K562 (cell line): ENCODE data around the gene PPP1R15A. TPM values are rescaled to one million over a fixed set of nuclear protein-coding genes. Genes with fewer than 3 reads are reported as not detected.

Experiments
- ATAC-seq: fragments of 200-7000 bp; cut with Tn5 transposase; 3 replicates; pipeline ENCODE4 v1.9.1; 2020; ENCODE audit warnings: moderate library complexity
- BruUV-seq: library from RNA; stranded (reverse); fragments of 400-500 nt; replicated peaks from 2 replicates; lab custom pipeline; 2021; lab: Mats Ljungman, UMichigan
- CTCF ChIA-PET: fragments of 300-600 bp; formaldehyde crosslinking; extraction: SDS; loops from one replicate; lab custom pipeline; 2021; ENCODE audit warnings: low intra/inter-chr PET ratio; lab: Yijun Ruan, JAX
- POLR2A ChIA-PET: fragments of 300-600, 350-650 bp; sonication (Branson Sonifier 250); formaldehyde crosslinking; extraction: SDS; loops from one replicate; lab custom pipeline; 2021; ENCODE audit warnings: antibody characterized with exemption, inconsistent platforms; lab: Yijun Ruan, JAX
- DNase-seq, 4 experiments: peaks; one replicate each; pipeline versions ENCODE4 v3.0.0 to v3.0.0-alpha.2; 2011 to 2018; ENCODE audit warnings: low spot score in 3 of 4, mixed read lengths in 3 of 4; ENCODE audit errors: extremely low read depth in 1 of 4
- FAIRE-seq: peaks from 2 replicates; lab custom pipeline; 2011; peaks lifted over from hg19 to GRCh38; lab: Jason Lieb, UNC
- H2AFZ ChIP-seq: 2 replicates; pipeline ENCODE4 v1.6.0; 2011; ENCODE audit warnings: low read depth, low read length, control low read depth, inconsistent platforms
- H3K27ac ChIP-seq: fragments of 200-600 bp; 3 replicates; pipeline ENCODE4 v1.8.0; 2011; ENCODE audit warnings: low read depth, mild to moderate bottlenecking, control low read depth, inconsistent platforms, low read length, moderate library complexity, mixed read lengths; ENCODE audit errors: extremely low read depth
- H3K27me3 ChIP-seq, 2 experiments: fragments of 300-600 bp in 1 of 2; 2 replicates in 1 of 2; 3 replicates in 1 of 2; pipeline versions ENCODE4 v1.6.0 to v1.8.0; 2011; ENCODE audit warnings: inconsistent platforms in 2 of 2, low read length in 2 of 2, mild to moderate bottlenecking in 1 of 2, mixed read lengths in 1 of 2, moderate library complexity in 1 of 2; ENCODE audit not compliant: control insufficient read depth in 2 of 2, insufficient read depth in 2 of 2
- H3K36me3 ChIP-seq: fragments of 300-600 bp; 3 replicates; pipeline ENCODE4 v1.8.0; 2011; ENCODE audit warnings: mild to moderate bottlenecking, low read length, inconsistent platforms; ENCODE audit not compliant: control insufficient read depth, insufficient read depth
- H3K4me1 ChIP-seq, 2 experiments: fragments of 200-600 bp in 1 of 2; replicated peaks in 1 of 2; 2 replicates in 1 of 2; 3 replicates in 1 of 2; pipeline versions ENCODE4 v1.5.1 to v1.8.0; 2011; ENCODE audit warnings: inconsistent platforms in 2 of 2, low read length in 2 of 2, mild to moderate bottlenecking in 1 of 2, mixed read lengths in 1 of 2, moderate library complexity in 1 of 2; ENCODE audit not compliant: control insufficient read depth in 2 of 2, insufficient read depth in 2 of 2
- H3K4me2 ChIP-seq: 2 replicates; pipeline ENCODE4 v1.6.1; 2011; ENCODE audit warnings: low read length, control low read depth, inconsistent platforms, mixed read lengths; ENCODE audit not compliant: insufficient read depth
- H3K4me3 ChIP-seq: fragments of 200-600 bp; sonication (generic), shearing (Covaris generic); 2 replicates; pipeline ENCODE4 v1.5.1; 2016; ENCODE audit warnings: control low read depth, inconsistent platforms
- H3K79me2 ChIP-seq: fragments of 200-600 bp; 3 replicates; pipeline ENCODE4 v1.8.0; 2011; ENCODE audit warnings: low read length, inconsistent platforms; ENCODE audit not compliant: control insufficient read depth, insufficient read depth
- H3K9ac ChIP-seq, 2 experiments: 2 replicates each; pipeline versions ENCODE4 v1.6.0 to v1.6.1; 2011; ENCODE audit warnings: low read depth in 2 of 2, low read length in 2 of 2, control low read depth in 1 of 2, inconsistent platforms in 1 of 2, mild to moderate bottlenecking in 1 of 2, mixed read lengths in 1 of 2; ENCODE audit not compliant: insufficient read depth in 1 of 2
- H3K9me1 ChIP-seq: one replicate; pipeline ENCODE4 v1.6.0; 2011; ENCODE audit warnings: inconsistent platforms, mild to moderate bottlenecking, low read length, moderate library complexity; ENCODE audit not compliant: control insufficient read depth, insufficient read depth
- H3K9me3 ChIP-seq: replicated peaks from 2 replicates; pipeline ENCODE4 v1.5.1; 2011; ENCODE audit warnings: low read depth, low read length, inconsistent platforms; ENCODE audit not compliant: control insufficient read depth, insufficient read depth
- H4K20me1 ChIP-seq: replicated peaks from 2 replicates; pipeline ENCODE4 v1.6.1; 2011; ENCODE audit warnings: low read length, inconsistent platforms, mixed read lengths; ENCODE audit not compliant: control insufficient read depth, insufficient read depth
- ETV5 ChIP-seq: sonication (generic); formaldehyde crosslinking; IDR thresholded peaks from 2 replicates; pipeline ENCODE4 v1.4.0; 2020; ENCODE audit warnings: low read depth, mild to moderate bottlenecking, missing genetic modification reagents
- ZBTB33 ChIP-seq: sonication (generic); formaldehyde crosslinking; IDR thresholded peaks from 2 replicates; pipeline ENCODE4 v1.8.1; 2023; ENCODE audit warnings: mild to moderate bottlenecking, missing genetic modification reagents
- ZBTB7A ChIP-seq: IDR thresholded peaks from 2 replicates; pipeline ENCODE4 v1.6.1; 2011; ENCODE audit warnings: low read depth, mild to moderate bottlenecking, low read length, moderate library complexity, borderline replicate concordance; ENCODE audit not compliant: control insufficient read depth
- ZNF224 ChIP-seq: sonication (generic); formaldehyde crosslinking; IDR thresholded peaks from 2 replicates; pipeline ENCODE4 v1.8.0; 2022; ENCODE audit warnings: mild to moderate bottlenecking, missing genetic modification reagents
- WGBS: fragments of 100-300 bp; shearing (Covaris generic); methylation state at CpG from one replicate; pipeline ENCODE4 v1.1.6; 2016; ENCODE audit warnings: low coverage, mixed read lengths; ENCODE audit not compliant: insufficient coverage; ENCODE audit errors: missing lambda C conversion rate; 5-methylcytosine and 5-hydroxymethylcytosine counted together
- in situ Hi-C: fragments of 300-500 bp; cut with MboI; formaldehyde crosslinking; loops from 4 replicates; pipeline ENCODE4 v1.15.0; 2018; ENCODE audit warnings: inconsistent platforms, mixed read lengths
- intact Hi-C: fragments of 100-400 bp; cut with micrococcal nuclease; formaldehyde crosslinking; loops from 2 replicates; pipeline ENCODE4 v1.14.2; 2022
- polyA plus RNA-seq, 8 experiments: library from polyadenylated mRNA; depleted of rRNA in 4 of 8; stranded (reverse) in 5 of 8; unstranded in 3 of 8; fragments of >200 nt; fragmentation: Nextera tagmentation in 2 of 8; fragmentation: Illumina TruSeq in 1 of 8; extraction: Ambion mirVana in 2 of 8; extraction: Trizol in 1 of 8; gene quantifications; 2 replicates each; pipeline versions ENCODE4 v1.2.1 to v1.2.3, GENCODE V29; 2011 to 2014; ENCODE audit warnings: inconsistent platforms in 1 of 8, missing spikeins in 1 of 8
- total RNA-seq, 7 experiments: library from RNA; depleted of rRNA in 6 of 7; stranded (reverse); fragments of >200 nt in 6 of 7; fragmentation: Illumina TruSeq in 2 of 7; extraction: Trizol in 2 of 7; gene quantifications; 2 replicates each; pipeline versions ENCODE4 v1.2.1 to v1.2.3, GENCODE V29; 2011 to 2021; ENCODE audit warnings: low replicate concordance in 1 of 7
- TF ChIP-seq, protein P1 (sequence below): sonication (generic); formaldehyde crosslinking; IDR thresholded peaks from 2 replicates; pipeline ENCODE4 v1.8.1; 2022; ENCODE audit warnings: missing genetic modification reagents

PPP1R15A gene
- total and polyA plus RNA-seq, 9 of the 15 experiments (the other 6 are each of a cell fraction or from before 2014, with no cell fraction given) = 0.42 to 73.7 (median 44.0) TPM

DNA sequence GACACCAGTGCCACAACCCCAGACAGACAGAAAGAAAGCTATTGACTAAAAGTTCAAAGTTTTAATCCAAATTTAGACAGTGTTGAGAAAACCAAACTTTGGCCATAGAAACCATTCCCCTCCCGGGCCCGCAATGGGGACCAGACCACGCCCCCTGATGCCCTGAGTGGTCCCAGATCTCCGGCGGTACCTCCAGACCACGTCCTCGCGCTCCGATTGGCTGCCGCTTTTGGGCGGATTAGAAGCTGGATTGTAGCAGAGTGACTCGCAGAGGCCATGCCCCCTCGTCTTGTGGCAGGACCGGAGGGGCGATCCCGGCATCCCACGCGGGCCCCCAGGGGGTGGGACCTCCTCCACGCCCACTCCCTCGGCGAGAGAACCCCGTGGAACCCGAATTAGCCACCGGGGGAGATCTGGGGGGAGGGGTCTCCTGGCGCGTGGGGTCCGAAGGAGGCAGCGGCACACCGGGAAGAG, 35.1 kb upstream of the PPP1R15A start:
- peaks cover 8 to 35% of the 10 kb centered on the region in 2 experiments for H3K4me1 ChIP-seq
- no peaks in the 10 kb centered on the region for H4K20me1 ChIP-seq
- TF ChIP-seq ZBTB7A (peak; percentile 42; the same call in 1 of the 2 replicates), ZNF224 (CRISPR knock-in tag) (peak; percentile 96), ETV5 (no peak), ZBTB33 (CRISPR knock-in tag) (peak; percentile 80)
- TF ChIP-seq, protein P1, sequence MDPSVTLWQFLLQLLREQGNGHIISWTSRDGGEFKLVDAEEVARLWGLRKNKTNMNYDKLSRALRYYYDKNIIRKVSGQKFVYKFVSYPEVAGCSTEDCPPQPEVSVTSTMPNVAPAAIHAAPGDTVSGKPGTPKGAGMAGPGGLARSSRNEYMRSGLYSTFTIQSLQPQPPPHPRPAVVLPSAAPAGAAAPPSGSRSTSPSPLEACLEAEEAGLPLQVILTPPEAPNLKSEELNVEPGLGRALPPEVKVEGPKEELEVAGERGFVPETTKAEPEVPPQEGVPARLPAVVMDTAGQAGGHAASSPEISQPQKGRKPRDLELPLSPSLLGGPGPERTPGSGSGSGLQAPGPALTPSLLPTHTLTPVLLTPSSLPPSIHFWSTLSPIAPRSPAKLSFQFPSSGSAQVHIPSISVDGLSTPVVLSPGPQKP (CRISPR knock-in tag) = no peak
- intact Hi-C loops = no loop called here
- H3K27ac ChIP-seq = no peak overlapping the region
- no peak for DNase-seq
- WGBS = 76% methylated on average over 23 of the region's 29 CpGs
- H3K9me1 ChIP-seq = peaks cover 4% of the 10 kb centered on the region
- FAIRE-seq = no peak
- in situ Hi-C loops = loop anchor here (5.0 kb wide), 1 partner anchor 195 kb away; no protein-coding TSS in a partner anchor
- H3K4me3 ChIP-seq = no peak overlapping the region
- no peaks in the 10 kb centered on the region for H3K27me3 ChIP-seq
- H3K79me2 ChIP-seq = no peaks in the 10 kb centered on the region
- ATAC-seq = no peak
- H2AFZ ChIP-seq = no peak overlapping the region
- ChIA-PET POLR2A (interaction anchor here (0.6 to 1.7 kb wide), 2 partner anchors 26 to 131 kb away, joined by 3 to 6 read pairs; partner anchors contain the start of gene BCAT2), CTCF (interaction anchor here (0.6 to 2.7 kb wide), 3 partner anchors 36 to 191 kb away, joined by 3 to 28 read pairs (median 6); partner anchors contain the start of gene CA11)
- no peak overlapping the region; a peak in 1 of 4 replicates for H3K9ac ChIP-seq
- no peaks in the 10 kb centered on the region for H3K9me3 ChIP-seq
- H3K4me2 ChIP-seq = no peak overlapping the region
- no peaks in the 10 kb centered on the region; the same call in 1 of the 3 replicates for H3K36me3 ChIP-seq
- BruUV-seq = no TSS peak
